ENCODE data around the gene YJU2. TPM values are rescaled to one million over a fixed set of nuclear protein-coding genes. Genes with fewer than 3 reads are reported as not detected.

Gene YJU2
- total RNA-seq, 1 experiment from 2014 or later, result 11.0 TPM

DNA sequence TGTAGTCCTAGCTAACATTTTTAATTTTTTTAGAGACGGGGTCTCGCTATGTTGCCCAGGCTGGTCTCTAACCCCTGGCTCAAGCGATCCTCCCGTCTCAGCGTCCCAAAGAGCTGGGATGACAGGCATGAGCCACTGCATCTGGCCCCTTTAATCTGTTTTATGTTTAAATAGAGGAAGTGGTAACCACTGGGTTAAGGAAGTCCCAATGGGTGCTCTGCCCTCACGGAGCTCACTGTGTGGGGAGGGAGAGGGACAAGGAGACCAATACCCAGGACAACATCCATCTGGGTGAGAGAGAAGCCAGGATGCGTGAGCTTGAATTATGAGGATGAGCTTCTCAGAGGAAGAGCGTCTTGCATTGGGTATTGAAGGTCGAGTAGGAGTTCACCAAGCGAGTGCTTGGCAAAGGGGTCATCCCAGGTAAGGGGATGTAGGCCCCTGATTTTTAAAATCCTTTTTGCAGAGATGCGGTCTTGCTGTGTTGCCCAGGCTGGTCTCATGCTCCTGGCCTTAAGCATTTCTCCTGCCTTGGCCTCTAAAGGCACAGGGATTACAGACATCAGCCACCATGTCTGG lies 13.8 kb downstream of the YJU2 start:
- no peak for DNase-seq
- ChIA-PET POLR2A (ENCODE audit: unreplicated experiment) (no interaction called here), CTCF (no interaction called here)
- H3K79me2 ChIP-seq (ENCODE audit: low read depth), result no peaks in the 10 kb centered on the region
- H3F3A ChIP-seq (ENCODE audit: insufficient read depth, low read depth), result no peaks in the 10 kb centered on the region
- no peaks in the 10 kb centered on the region for H3K36me3 ChIP-seq (ENCODE audit: low read depth)
- no peak overlapping the region for H3K4me3 ChIP-seq
- no peaks in the 10 kb centered on the region for H3K4me1 ChIP-seq (replicated peaks; ENCODE audit: insufficient read depth)
- no TSS peak for BruUV-seq (replicated peaks)
- no peaks in the 10 kb centered on the region for H3K27me3 ChIP-seq (ENCODE audit: insufficient read depth, low read depth)
- no peaks in the 10 kb centered on the region for H3K9me3 ChIP-seq (ENCODE audit: insufficient read depth, low read depth)
- intact Hi-C loops (cut with micrococcal nuclease; ENCODE audit: unreplicated experiment), result no loop called here
- TF ChIP-seq, protein P1, sequence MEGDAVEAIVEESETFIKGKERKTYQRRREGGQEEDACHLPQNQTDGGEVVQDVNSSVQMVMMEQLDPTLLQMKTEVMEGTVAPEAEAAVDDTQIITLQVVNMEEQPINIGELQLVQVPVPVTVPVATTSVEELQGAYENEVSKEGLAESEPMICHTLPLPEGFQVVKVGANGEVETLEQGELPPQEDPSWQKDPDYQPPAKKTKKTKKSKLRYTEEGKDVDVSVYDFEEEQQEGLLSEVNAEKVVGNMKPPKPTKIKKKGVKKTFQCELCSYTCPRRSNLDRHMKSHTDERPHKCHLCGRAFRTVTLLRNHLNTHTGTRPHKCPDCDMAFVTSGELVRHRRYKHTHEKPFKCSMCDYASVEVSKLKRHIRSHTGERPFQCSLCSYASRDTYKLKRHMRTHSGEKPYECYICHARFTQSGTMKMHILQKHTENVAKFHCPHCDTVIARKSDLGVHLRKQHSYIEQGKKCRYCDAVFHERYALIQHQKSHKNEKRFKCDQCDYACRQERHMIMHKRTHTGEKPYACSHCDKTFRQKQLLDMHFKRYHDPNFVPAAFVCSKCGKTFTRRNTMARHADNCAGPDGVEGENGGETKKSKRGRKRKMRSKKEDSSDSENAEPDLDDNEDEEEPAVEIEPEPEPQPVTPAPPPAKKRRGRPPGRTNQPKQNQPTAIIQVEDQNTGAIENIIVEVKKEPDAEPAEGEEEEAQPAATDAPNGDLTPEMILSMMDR (conservative IDR thresholded peaks at IDR 0.05), result no peak
- TF ChIP-seq EZH2 (IDR thresholded peaks at IDR 0.05; ENCODE audit: low read depth), result no peak
- H2AFZ ChIP-seq, result no peak overlapping the region
- H4K20me1 ChIP-seq (ENCODE audit: insufficient read depth), result no peaks in the 10 kb centered on the region
- no peak overlapping the region for H3K27ac ChIP-seq
- H3K9me2 ChIP-seq (ENCODE audit: insufficient read depth), result no peaks in the 10 kb centered on the region
- H3K4me2 ChIP-seq, result no peak overlapping the region

DNA sequence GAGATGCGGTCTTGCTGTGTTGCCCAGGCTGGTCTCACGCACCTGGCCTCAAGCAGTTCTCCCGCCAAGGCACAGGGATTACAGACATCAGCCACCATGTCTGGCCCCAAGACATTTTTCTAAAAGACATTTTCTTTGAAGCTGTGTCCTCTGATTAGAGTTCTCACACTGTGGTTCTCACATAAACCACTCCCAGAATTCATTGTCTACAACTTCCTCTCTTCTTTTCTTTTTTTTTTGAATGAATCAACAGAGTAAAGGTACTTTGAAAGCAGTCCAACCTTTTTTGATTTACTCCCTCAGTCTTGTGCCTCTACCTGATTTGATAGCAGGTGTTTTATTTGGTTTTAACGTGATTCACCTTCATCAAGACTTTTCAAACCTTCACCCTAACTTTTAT lies 17.9 kb downstream of the YJU2 start:
- CTCF ChIA-PET, result no interaction called here
- intact Hi-C loops (cut with micrococcal nuclease; ENCODE audit: unreplicated experiment), result no loop called here
- no peak overlapping the region for H3K27ac ChIP-seq
- POLR2A ChIA-PET (ENCODE audit: unreplicated experiment), result no interaction called here
- H3K9me2 ChIP-seq (ENCODE audit: insufficient read depth), result no peaks in the 10 kb centered on the region
- no peak overlapping the region for H2AFZ ChIP-seq
- no peaks in the 10 kb centered on the region for H3K9me3 ChIP-seq (ENCODE audit: insufficient read depth, low read depth)
- no peaks in the 10 kb centered on the region for H4K20me1 ChIP-seq (ENCODE audit: insufficient read depth)
- no TSS peak for BruUV-seq (replicated peaks)
- H3K27me3 ChIP-seq (ENCODE audit: insufficient read depth, low read depth), result no peaks in the 10 kb centered on the region
- no peak overlapping the region for H3K4me3 ChIP-seq
- H3K36me3 ChIP-seq (ENCODE audit: low read depth), result no peaks in the 10 kb centered on the region
- H3K4me2 ChIP-seq, result no peak overlapping the region
- H3K4me1 ChIP-seq (replicated peaks; ENCODE audit: insufficient read depth), result no peaks in the 10 kb centered on the region
- H3F3A ChIP-seq (ENCODE audit: insufficient read depth, low read depth), result no peaks in the 10 kb centered on the region
- DNase-seq, result no peak
- TF ChIP-seq, protein P1 (conservative IDR thresholded peaks at IDR 0.05), result no peak
- TF ChIP-seq EZH2 (IDR thresholded peaks at IDR 0.05; ENCODE audit: low read depth), result no peak
- no peaks in the 10 kb centered on the region for H3K79me2 ChIP-seq (ENCODE audit: low read depth)

GRCh38 chr19:4266253-4267000 lies 19.5 kb downstream of the YJU2 start:
- Histone ChIP-seq H3K27ac (no peak overlapping the region), H3K9me3 (ENCODE audit: insufficient read depth, low read depth) (no peaks in the 10 kb centered on the region), H3K79me2 (ENCODE audit: low read depth) (no peaks in the 10 kb centered on the region), H3K36me3 (ENCODE audit: low read depth) (no peaks in the 10 kb centered on the region), H3F3A (ENCODE audit: insufficient read depth, low read depth) (no peaks in the 10 kb centered on the region), H3K4me2 (no peak overlapping the region), H3K27me3 (ENCODE audit: insufficient read depth, low read depth) (no peaks in the 10 kb centered on the region), H4K20me1 (ENCODE audit: insufficient read depth) (no peaks in the 10 kb centered on the region), H2AFZ (no peak overlapping the region), H3K4me1 (replicated peaks; ENCODE audit: insufficient read depth) (no peaks in the 10 kb centered on the region), H3K9me2 (ENCODE audit: insufficient read depth) (no peaks in the 10 kb centered on the region), H3K4me3 (no peak overlapping the region)
- ChIA-PET POLR2A (ENCODE audit: unreplicated experiment) (no interaction called here), CTCF (interaction anchor here (1.0 to 1.9 kb wide), 2 partner anchors 86 to 122 kb away, joined by 3 to 9 read pairs; no protein-coding TSS in a partner anchor)
- no TSS peak for BruUV-seq (replicated peaks)
- DNase-seq, result no peak
- TF ChIP-seq EZH2 (IDR thresholded peaks at IDR 0.05; ENCODE audit: low read depth), result no peak
- TF ChIP-seq, protein P1 (conservative IDR thresholded peaks at IDR 0.05), result no peak
- intact Hi-C loops (cut with micrococcal nuclease; ENCODE audit: unreplicated experiment), result no loop called here

All from PC-9 (cell line).